GM11168 (cell line): ENCODE data around the gene LAS1L.
"Not testable (repeated sequence)": the region's sequence is repeated elsewhere in the genome, so short reads cannot be mapped to it uniquely, and the experiment has no call there.

Source experiments
- in situ Hi-C: fragments of 300-500 bp; cut with MboI; formaldehyde crosslinking; loops from one replicate; pipeline ENCODE4 v1.12.0; 2022; ENCODE audit warnings: low sequenced_read_pairs; ENCODE audit not compliant: unreplicated experiment

The LAS1L gene

GRCh38 chrX:65534450-65535292 is at the start of gene LAS1L:
LAS1L (minus strand) TSS chrX:65534787; CDS start chrX:65534715, 72 bp downstream.
- in situ Hi-C loops, result no loop called here

- in situ Hi-C loops, result loop anchor here (10.0 to 25.0 kb wide), 2 partner anchors 412 to 1155 kb away; no protein-coding TSS in a partner anchor
These were observed 48.0 kb upstream of the LAS1L start for GRCh38 chrX:65582450-65583082.

- in situ Hi-C loops, result loop anchor here (10.0 to 25.0 kb wide), 2 partner anchors 413 to 1156 kb away; no protein-coding TSS in a partner anchor
These were observed 47.2 kb upstream of the LAS1L start for GRCh38 chrX:65581661-65582339.

GRCh38 chrX:65578346-65578745 is 43.8 kb upstream of the LAS1L start:
- in situ Hi-C loops, result loop anchor here (25.0 kb wide), 1 partner anchor 1159 kb away; no protein-coding TSS in a partner anchor

- in situ Hi-C loops, result loop anchor here (25.0 kb wide), 1 partner anchor 1161 kb away; no protein-coding TSS in a partner anchor
These were observed 41.6 kb upstream of the LAS1L start for GRCh38 chrX:65576160-65576559.

GRCh38 chrX:65575022-65575421 is 40.4 kb upstream of the LAS1L start:
- in situ Hi-C loops, result loop anchor here (25.0 kb wide), 1 partner anchor 1162 kb away; no protein-coding TSS in a partner anchor

GRCh38 chrX:65574356-65574755 is 39.8 kb upstream of the LAS1L start:
- in situ Hi-C loops, result no loop called here

GRCh38 chrX:65572971-65573370 is 38.4 kb upstream of the LAS1L start:
- in situ Hi-C loops, result no loop called here

GRCh38 chrX:65562850-65563249 is 28.3 kb upstream of the LAS1L start:
- in situ Hi-C loops, result not testable (repeated sequence)

- in situ Hi-C loops, result no loop called here
These were observed 17.1 kb upstream of the LAS1L start for GRCh38 chrX:65551489-65552339.

- in situ Hi-C loops, result no loop called here
These were observed 16.5 kb upstream of the LAS1L start for GRCh38 chrX:65551086-65551485.

GRCh38 chrX:65545456-65545855 is 10.9 kb upstream of the LAS1L start:
- in situ Hi-C loops, result no loop called here

- in situ Hi-C loops, result no loop called here
These were observed 2.6 kb upstream of the LAS1L start for GRCh38 chrX:65537229-65537628.

- in situ Hi-C loops, result no loop called here
These were observed 1.7 kb upstream of the LAS1L start for GRCh38 chrX:65536291-65536690.

- in situ Hi-C loops, result no loop called here
These were observed 2.6 kb downstream of the LAS1L start for GRCh38 chrX:65532016-65532415.

GRCh38 chrX:65528705-65529340 is 5.8 kb downstream of the LAS1L start:
- in situ Hi-C loops, result no loop called here

GRCh38 chrX:65528293-65528692 is 6.3 kb downstream of the LAS1L start:
- in situ Hi-C loops, result no loop called here

- in situ Hi-C loops, result no loop called here
These were observed 10.4 kb downstream of the LAS1L start for GRCh38 chrX:65524139-65524538.

GRCh38 chrX:65522739-65523372 is 11.7 kb downstream of the LAS1L start:
- in situ Hi-C loops, result no loop called here
